NCI-H345 treated with DMSO at 0.1 percent for 48 hours (cell line): ENCODE results near the gene EEA1.
A peak's percentile ranks its signal among the peaks of the same experiment; 100 is the strongest.
"Not testable (repeated sequence)": the region's sequence is repeated elsewhere in the genome, so short reads cannot be mapped to it uniquely, and the experiment has no call there.

Experiments used
- DNase-seq: peaks from one replicate; lab custom pipeline; 2025; ENCODE audit not compliant: unreplicated experiment; lab: John Stamatoyannopoulos, UW

EEA1 gene

DNA sequence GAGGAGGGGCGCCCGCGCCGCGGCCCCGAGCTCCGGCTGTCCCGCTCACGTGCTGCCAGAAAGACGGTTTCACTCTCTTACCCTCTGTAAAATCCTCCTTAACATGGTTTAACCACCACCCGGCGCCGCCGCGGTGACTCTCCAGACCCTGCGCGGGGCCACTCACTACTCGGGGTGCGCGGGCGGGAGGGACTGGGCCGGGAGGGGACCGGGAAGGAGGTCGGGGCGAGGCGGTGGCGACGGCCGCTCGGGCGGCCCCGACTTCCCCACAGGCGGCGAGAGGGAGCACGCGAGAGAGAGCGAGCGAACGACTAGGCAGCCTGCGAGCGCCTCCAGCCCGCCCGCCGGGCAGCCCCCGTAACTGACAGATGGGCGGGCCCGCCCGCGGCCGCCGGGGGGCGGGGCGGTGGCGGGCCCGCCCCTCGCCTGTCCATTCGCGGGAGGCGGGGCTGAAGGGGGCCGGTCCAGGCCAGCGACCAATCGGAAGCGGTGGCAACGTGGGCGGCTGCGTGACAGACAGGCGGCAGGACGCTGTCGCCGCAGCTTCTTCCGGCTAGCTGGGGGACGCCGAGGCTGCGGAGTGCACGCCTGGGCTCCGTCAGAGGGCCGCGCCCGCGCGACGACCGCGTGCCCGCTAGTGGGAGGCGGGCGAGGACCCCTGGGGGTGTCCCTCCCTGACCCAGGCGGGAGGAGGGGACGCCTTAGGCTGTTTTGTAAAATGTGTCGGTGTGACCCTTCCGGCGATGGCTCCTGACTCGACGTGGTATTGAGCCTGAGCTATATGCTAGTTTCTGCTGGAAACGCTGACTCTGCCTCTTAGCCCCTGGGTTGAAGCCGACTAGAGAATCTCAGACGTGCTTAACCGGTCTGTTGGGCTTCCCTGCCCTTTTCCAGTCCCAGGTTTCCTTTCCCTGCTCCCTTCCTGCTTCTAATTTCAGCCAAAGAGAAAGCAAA lies at the start of gene EEA1:
Gene EEA1 (minus strand): TSS at position 334 of the 954 bp plus-strand sequence. CDS start 229 bp downstream, at position 105.
- DNase-seq, result peak; percentile 85

DNA sequence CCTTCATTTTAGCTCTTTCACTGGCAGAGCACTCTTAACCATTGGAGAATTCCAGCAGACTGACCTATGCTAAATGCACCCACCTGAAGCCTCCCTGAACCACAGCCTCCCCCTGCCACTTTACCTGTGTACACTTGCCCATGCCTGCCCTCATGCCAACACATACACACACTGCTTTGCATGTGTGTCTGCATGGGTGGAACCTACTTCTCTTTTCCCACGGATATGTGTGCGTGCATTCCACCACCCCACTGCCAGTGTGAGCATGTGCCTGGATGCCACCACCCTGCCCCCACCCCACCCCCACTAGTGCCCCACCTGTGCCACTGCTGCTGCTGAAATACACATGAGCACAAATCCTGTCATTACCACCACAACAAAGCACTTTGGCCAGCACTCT lies 49.5 kb upstream of the EEA1 start:
- no peak for DNase-seq

DNA sequence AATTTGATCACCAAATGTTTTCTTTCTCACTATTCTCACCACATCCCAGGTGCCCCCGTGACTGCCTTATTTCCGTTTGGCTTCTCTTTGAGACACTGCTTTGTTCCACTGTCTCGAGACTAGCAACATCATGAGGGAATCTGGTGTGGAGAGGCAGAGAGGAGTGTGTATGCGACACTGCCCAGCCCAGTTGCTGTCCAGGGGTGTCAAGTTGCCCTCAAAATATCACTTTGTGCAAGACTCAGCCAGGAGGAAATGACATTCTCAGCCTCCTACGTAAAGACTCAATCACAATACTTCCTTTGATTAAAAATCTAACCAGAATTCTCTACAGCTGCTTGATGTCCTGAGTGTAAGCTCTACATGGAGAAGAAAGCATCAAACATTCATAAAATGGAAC lies 48.2 kb upstream of the EEA1 start:
- no peak for DNase-seq

DNA sequence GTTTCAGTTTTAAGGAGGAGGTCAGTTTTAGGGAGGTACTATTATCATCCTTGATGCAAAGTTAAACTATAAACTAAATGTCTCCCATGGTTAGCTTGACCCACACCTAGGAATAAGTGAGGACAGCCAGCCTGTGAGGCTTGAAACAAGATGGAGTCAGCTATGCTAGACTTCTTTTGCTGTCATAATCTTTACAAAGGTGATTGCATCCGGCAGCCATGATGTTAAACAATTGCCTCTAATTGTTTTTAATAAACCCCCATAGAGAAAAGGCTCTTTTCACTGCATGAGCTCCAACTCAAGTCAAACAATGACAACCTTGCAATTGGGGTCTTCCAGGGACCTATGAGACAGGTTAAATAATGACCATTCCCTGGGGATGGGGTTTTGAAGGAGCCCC lies 45.7 kb upstream of the EEA1 start:
- DNase-seq, result no peak

DNA sequence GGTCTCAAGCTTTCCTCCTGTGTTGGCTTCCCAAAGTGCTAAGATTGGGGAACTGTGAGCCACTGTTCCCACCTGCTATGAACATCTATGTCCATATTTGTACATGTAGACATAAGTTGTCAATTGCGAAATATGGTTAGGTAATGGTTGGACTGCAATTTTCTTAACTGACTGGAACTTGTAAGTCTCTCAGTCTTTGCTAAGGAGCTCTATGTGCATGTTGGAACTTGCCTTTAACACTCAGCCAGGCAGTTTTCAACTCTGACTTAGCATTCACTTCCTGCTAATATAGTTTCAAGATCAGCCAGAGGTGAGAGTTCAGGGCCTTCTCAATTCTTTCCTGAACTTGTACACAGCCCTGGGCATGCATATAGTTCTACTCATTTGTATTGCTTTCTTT lies 44.5 kb upstream of the EEA1 start:
- DNase-seq, result no peak

DNA sequence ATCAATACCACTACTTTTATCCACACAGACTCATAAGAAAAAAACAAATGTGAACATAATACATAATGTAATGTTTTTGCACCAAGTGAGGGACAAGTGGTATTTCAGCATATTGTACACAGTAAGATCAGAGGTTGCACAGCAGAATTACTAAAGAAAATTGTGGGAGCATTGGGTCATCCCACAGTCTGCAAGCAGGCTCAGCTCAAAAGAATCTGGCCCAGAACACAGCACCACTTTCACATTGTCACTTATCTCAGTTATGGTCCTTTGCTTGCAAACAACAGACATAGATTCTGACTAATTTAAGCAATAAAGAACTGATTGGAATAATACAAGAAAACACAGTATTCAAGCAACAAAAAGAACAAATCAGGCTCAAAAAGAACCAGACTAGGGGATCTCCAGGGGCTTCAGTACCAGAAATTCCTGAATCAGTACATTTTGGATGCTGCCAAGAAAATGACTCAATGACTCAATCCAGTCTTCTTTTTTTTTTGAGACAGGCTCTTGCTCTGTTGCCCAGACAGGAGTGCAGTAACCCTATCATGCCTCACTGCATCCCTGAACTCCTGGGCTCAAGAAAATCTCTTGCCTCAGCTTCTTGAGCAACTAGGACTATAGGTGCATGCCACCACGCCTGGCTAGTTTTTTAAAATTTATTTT lies 42.9 kb upstream of the EEA1 start:
- no peak for DNase-seq

DNA sequence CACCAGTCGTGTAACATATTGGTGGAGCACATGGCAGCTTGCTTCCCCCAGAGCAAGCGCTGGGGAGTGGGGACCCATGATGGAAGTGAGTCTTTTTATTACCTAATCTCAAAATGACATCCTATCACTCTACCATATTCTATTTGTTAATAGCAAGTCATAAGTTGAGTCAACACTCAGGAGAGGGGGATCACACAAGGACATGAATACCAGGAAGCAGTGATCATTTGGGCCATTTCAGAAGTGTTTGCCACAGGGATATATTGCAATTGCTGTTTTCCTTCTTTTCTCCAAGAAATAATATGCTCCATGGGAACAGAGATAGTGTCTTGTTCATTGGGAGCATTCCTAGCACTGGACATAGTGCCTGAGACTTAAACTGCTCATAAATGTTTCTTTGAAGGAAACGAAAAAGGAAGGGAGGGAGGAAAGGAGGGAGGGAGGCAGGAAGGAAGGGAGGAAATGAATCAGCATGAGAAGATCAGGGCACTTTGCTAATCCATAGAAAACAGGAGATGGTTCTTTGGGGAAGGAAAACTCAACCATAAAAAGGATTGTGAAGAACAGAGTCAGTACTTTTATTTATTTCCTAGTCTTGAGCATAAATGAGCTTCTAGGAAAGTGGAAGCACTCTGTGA lies 39.2 kb upstream of the EEA1 start:
- DNase-seq, result no peak

DNA sequence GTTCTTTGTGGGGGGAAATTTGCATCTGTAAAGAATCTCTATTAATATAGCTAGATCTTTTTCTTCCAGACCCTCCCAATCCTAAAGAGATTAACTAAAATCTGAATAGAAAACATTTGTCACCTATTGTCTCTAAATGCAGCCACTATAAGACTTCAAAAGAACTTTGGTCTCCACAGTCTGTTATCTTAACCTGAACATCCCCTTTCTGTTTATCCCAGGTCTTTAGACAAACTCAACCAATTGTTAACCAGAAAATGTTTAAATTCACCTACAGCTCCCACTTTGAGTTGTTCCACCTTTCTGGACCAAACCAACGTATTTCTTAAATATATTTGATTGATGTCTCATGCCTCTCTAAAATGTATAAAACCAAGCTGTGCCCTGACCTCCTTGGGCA lies 35.3 kb upstream of the EEA1 start:
- not testable (repeated sequence) for DNase-seq

DNA sequence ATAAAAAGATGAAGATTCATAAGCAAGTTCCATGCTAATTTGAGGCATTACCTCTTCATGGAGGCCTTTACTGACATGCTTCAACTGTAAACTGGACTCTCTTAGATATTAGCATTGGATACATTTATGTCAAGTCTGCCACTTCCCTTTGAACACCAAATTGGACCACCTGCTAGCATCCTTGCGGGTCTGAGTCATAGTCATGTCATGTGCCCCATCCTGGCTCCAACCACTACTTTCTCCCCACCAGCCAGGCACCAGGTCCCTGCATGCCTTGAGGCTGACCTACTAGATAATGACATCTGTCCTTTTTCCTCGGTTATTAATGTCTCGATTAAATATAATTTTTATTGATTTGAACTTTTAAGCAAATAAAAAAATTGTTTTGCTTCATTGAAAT lies 32.9 kb upstream of the EEA1 start:
- DNase-seq, result no peak

DNA sequence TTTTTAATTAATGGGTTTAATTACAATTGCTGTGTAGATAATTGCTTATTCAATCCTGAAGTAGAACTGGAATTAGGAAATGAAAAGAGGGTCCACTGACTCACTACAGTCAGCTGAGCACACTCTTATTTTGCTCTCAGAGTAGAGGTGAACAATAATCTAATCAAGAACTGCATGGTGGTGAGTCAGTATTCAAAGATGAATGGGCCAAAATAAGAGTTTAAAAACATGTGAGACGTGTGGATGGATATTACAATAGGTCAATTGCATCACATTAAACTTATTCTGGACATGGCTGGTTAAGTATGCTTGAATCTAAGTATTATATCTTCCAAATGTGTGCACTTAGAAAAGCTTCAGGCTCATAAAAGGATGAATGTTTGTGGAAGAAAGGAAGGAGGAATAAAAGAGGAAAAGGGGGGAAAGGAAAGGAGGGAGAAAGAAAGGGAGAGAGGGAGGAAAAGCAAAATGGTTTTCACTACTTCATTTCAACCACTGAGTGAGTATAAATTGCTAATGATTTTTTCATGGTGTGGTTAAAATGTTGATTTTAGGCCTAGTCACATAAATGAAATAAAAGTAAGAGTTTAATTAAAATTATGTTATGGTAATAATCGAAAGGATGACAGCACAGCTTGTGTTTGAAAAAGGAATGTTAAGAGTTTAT lies 27.0 kb upstream of the EEA1 start:
- DNase-seq, result no peak

DNA sequence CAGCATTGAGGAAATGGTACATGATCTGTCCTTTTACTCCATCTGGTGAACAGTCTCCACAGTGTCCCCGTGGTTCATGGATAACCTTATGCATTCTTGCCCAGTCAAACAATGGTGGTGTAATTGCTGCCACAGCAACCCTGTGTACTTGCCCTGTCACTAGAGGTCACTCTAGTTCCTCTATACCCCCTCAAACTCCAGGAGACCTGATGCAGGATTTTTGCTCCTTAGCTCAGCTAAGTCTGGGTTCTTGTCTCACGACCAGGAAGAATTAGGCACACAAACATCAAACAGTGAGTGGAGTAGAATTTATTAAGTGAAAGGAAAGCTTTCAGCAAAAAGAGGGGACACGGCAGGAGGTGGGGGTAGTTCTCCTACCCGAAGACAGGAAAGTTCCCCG lies 24.7 kb upstream of the EEA1 start:
- DNase-seq, result no peak

DNA sequence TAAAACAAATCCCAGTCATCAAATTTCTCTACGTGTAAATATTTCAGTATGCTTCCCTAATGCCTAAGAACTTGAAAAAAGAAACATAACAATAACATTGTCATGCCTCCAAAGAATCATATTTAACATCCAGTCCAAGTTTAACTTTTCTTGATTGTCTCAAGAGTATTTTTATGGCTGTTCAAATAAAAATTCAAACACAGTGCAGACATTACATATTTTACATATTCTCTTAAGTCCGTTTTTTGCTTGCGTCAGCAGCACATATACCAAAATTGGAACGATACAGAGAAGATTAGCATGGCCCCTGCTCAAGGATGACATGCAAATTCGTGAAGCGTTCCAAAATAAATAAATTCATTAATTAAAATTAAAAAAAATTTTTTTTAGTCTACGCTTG lies 23.3 kb upstream of the EEA1 start:
- DNase-seq, result no peak

DNA sequence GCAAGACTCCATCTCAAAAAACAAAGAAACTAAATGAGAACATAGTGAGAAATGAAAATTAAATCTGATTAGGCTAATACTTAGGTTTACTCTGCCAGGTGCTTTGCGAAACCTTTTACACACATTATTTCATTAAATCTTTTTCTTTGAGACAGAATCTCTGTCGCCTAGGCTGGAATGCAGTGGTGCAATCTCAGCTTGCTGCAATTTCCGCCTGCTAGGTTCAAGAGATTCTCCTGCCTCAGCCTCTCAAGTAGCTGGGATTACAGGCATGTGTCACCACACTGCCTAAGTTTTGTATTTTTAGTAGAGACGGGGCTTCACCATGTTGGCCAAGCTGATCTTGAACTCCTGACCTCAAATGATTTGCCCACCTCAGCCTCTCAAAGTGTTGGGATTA lies 21.9 kb upstream of the EEA1 start:
- DNase-seq, result no peak

DNA sequence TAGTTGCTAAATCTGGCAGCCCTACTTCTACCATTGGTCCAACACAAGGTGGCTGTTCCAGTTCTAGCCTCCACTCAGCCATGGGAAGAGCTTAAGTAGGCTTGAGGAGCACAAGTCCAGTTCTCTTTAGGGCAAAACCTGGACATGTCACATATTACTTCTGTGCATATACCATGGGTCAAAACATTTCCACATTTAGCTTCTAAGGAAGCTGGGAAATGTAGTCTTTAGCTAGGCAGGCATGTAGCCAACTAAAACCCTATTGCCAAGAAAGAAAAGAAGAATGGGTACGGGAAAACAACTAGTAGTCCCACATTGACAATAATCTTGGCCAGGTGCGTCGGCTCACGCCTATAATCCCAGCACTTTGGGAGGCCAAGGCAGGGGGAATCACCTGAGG lies 20.9 kb upstream of the EEA1 start:
- no peak for DNase-seq

DNA sequence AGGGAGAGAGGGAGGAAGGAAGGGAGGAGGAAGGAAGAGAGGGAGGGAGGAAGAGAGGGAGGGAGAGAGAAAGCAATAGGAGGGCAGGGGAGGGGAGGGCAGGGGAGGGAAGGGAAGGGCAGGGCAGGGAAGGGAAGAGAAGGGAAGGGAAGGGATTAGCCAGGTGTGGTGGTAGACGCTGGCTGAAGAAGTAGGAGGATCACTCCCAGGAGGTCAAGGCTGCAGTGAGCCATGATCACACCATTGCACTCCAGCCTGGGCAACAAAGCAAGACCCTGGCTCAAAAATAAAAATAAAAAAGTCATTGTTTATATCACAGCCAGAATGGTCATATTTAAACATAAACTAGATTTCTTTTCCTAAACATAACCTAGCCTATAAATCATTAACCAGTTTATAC lies 20.4 kb upstream of the EEA1 start:
- no peak for DNase-seq

DNA sequence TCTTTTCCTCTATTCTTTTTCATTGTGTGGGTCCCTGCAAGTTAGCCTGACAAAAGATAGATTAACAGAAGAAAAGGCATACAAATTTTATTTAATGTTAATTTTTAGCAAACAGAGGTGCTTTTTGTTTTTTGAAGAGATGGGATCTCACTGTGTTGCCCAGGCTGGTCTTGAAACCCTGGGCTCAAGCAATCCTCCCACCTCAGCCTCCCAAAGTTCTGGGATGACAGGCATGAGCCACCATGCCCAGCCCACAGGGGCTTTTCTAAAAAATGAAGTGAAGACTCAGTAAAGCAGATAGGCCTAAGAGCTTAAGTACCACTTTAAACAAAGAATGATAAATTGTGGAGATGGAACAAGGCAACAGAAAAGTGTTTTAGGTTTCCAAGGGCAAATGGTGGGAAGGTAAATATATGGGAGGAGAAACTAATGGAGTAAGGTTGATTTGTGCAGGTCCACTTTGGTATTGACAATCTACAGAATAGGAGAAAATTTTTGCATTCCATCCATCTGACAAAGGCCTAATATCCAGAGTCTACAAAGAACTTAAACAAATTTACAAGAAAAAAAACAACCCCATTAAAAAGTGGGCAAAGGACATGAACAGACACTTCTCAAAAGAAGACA lies 18.6 kb upstream of the EEA1 start:
- DNase-seq, result no peak

DNA sequence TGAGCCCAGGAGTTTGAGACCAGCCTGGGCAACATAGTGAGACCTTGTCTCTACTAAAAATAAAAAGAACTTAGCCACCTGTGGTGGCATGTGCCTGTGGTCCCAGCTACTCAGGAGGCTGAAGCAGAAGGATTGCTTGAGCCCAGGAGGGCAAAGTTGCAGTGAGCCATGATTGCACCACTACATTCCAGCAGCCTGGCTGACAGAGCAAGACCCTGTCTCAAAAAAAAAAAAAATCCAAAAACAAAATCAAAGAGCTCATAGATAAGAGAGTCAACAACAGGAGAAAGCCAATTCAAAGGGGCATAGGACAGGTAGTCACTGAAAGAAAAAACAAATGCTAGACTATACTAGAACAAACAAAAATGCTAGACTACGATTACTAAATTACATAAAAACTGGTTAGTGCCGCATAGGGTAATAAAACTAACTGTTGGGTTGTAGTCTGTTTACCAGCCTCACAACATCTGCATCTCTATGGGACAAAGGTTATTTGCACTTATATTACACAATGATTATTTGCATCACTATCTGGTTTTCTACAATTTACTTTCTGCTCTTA lies 16.6 kb upstream of the EEA1 start:
- no peak for DNase-seq

DNA sequence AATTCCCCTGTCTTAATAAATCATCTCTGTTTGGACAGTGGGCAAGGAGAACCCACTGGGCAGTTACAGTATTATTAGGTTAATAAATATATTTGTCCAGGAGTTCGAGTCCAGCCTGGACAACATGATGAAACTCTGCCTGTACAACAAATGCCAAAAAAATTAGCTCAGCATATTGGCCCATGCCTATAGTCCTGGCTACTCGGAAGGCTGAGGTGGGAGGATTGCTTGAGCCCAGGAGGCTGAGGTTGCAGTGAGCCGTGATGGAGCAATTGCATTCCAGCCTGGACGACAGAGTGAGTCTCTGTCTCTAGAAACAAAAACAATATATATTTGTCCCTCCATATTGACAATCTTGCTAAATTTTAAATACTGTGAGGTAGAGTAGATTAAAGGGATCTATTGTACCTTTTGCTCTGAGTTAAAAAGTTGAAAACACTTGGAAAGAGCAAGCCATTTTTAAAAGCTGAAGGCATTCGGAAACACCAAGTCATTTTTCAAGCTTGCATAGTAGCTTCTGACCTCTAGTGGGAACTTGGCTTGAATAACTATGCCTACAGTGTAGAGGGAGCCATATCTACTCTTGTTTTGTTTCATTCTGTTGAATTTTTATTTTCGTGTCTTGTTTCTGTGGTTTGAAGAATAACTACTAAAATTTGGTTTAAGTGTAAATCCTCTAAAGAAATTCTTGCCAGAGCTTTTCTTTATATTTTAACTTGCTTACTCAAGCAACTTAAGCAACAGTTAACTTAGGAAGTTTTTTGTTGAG lies 14.6 kb upstream of the EEA1 start:
- DNase-seq, result no peak

DNA sequence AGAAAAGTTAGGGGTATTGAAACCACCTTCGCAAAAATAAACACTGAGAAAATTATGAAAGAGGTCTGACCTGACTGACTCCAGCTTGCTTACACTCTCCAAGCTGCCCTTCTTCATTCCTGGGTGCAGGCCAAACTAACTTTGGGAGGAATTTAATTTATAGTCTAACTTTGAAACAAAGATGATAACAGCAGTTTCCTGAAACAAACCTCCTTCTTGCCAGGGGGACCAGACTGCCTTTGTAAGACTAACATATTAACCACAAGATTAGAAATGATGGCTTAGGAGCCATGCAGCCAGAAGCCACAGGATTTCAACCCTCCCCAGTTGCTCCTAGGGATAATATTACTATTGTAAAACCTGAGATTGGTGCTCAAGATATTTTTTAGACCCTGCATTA lies 13.8 kb upstream of the EEA1 start:
- DNase-seq, result no peak

DNA sequence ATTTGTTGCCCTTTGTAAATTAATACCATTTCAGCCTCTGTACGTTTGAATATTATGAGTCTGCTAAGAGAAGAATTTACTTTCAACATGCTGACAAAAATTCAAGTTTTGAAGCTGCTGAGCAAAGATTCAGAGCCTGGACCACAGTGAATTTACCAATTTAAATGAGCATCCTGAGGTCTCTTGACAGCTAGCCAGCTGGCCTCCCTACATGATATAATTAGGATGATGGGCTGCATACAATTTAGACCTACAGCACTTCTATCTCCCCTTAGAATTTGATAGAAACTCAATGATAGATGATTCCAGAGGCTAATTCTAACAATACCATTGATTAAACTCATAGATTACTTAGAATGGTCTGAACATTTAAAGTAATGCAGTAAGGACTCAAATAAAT lies 10.0 kb upstream of the EEA1 start:
- DNase-seq, result no peak
